Kidney glomerular epithelial cell (primary cell): Measurements from ENCODE around the gene SLC12A2.

Experiments used
- DNase-seq: peaks from one replicate; lab custom pipeline; 2025; lab: John Stamatoyannopoulos, UW

SLC12A2 gene

GRCh38 chr5:128169401-128170017, 85.9 kb downstream of the SLC12A2 start:
- no peak for DNase-seq

GRCh38 chr5:128172102-128172501, 88.5 kb downstream of the SLC12A2 start:
- no peak for DNase-seq

- DNase-seq, result no peak
These were observed 91.4 kb downstream of the SLC12A2 start for GRCh38 chr5:128174951-128175350.

GRCh38 chr5:128192368-128192767, 108.8 kb downstream of the SLC12A2 start:
- DNase-seq, result no peak

- DNase-seq, result no peak
These were observed 110.3 kb downstream of the SLC12A2 start for GRCh38 chr5:128193665-128194390.

- no peak for DNase-seq
These were observed 111.8 kb downstream of the SLC12A2 start for GRCh38 chr5:128195316-128195715.

GRCh38 chr5:128196080-128196479, 112.5 kb downstream of the SLC12A2 start:
- no peak for DNase-seq

GRCh38 chr5:128196791-128197190, 113.2 kb downstream of the SLC12A2 start:
- DNase-seq, result no peak

GRCh38 chr5:128197896-128198522, 114.4 kb downstream of the SLC12A2 start:
- DNase-seq, result no peak

- peak; percentile 56 for DNase-seq
These were observed 115.5 kb downstream of the SLC12A2 start for GRCh38 chr5:128199104-128199503.

- DNase-seq, result no peak
These were observed 116.0 kb downstream of the SLC12A2 start for GRCh38 chr5:128199611-128200010.

- DNase-seq, result peak; percentile 65
These were observed 117.7 kb downstream of the SLC12A2 start for GRCh38 chr5:128201065-128201926.

- no peak for DNase-seq
These were observed 118.8 kb downstream of the SLC12A2 start for GRCh38 chr5:128202320-128202719.

- no peak for DNase-seq
These were observed 124.9 kb downstream of the SLC12A2 start for GRCh38 chr5:128208436-128208835.

GRCh38 chr5:128212191-128212806, 128.7 kb downstream of the SLC12A2 start:
- DNase-seq, result no peak

GRCh38 chr5:128213340-128213739, 129.8 kb downstream of the SLC12A2 start:
- DNase-seq, result peak; percentile 61

- DNase-seq, result no peak
These were observed 130.3 kb downstream of the SLC12A2 start for GRCh38 chr5:128213833-128214232.

- DNase-seq, result no peak
These were observed 132.7 kb downstream of the SLC12A2 start for GRCh38 chr5:128216285-128216684.

- DNase-seq, result peak; percentile 93
These were observed 133.4 kb downstream of the SLC12A2 start for GRCh38 chr5:128216860-128217531.

- no peak for DNase-seq
These were observed 137.3 kb downstream of the SLC12A2 start for GRCh38 chr5:128220841-128221240.

- DNase-seq, result no peak
These were observed 140.8 kb downstream of the SLC12A2 start for GRCh38 chr5:128224336-128224735.
